ENCODE measurements around the gene TENM4.

DNA sequence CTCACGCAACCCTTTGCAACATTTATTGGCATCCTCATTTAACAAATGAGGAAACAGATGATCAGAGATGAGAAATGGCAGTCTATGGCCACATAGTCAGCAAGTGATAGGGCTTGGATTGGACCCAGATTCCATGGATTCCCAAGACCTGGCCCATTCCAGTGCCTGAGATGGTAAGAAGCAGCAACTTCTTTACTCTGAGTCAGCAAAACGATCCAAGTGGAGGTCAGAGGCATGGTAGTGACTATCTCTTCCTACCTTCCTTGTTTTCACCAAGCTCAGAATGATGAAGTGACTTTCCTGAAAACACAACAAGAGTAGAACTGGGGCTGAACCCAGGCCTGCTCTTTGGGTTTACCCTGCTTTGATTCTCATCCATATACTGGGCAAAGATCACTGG lies 293.1 kb downstream of the TENM4 start:
- TF ChIP-seq, protein P1, sequence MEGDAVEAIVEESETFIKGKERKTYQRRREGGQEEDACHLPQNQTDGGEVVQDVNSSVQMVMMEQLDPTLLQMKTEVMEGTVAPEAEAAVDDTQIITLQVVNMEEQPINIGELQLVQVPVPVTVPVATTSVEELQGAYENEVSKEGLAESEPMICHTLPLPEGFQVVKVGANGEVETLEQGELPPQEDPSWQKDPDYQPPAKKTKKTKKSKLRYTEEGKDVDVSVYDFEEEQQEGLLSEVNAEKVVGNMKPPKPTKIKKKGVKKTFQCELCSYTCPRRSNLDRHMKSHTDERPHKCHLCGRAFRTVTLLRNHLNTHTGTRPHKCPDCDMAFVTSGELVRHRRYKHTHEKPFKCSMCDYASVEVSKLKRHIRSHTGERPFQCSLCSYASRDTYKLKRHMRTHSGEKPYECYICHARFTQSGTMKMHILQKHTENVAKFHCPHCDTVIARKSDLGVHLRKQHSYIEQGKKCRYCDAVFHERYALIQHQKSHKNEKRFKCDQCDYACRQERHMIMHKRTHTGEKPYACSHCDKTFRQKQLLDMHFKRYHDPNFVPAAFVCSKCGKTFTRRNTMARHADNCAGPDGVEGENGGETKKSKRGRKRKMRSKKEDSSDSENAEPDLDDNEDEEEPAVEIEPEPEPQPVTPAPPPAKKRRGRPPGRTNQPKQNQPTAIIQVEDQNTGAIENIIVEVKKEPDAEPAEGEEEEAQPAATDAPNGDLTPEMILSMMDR (IDR thresholded peaks at IDR 0.05), result no peak
- TF ChIP-seq POLR2A (IDR thresholded peaks at IDR 0.05), result no peak
- no peak for TF ChIP-seq EP300 (IDR thresholded peaks at IDR 0.05)
